AG08396 (cell line): ENCODE measurements around the gene SEC14L5.
"Not testable (repeated sequence)": the region's sequence is repeated elsewhere in the genome, so short reads cannot be mapped to it uniquely, and the experiment has no call there.

Source experiments
- DNase-seq: peaks from one replicate; pipeline ENCODE4 v3.0.0; 2012; ENCODE audit warnings: low spot score, mixed read lengths

Gene SEC14L5

GRCh38 chr16:4957720-4958509 is at the start of gene SEC14L5:
SEC14L5 (plus strand) TSS chr16:4958330; CDS start chr16:4959324, 994 bp downstream.
- peak; percentile 100 for DNase-seq

- no peak for DNase-seq
Measured at GRCh38 chr16:4908854-4909401, 49.2 kb upstream of the SEC14L5 start.

- DNase-seq = no peak
Measured at GRCh38 chr16:4909825-4910224, 48.3 kb upstream of the SEC14L5 start.

DNA sequence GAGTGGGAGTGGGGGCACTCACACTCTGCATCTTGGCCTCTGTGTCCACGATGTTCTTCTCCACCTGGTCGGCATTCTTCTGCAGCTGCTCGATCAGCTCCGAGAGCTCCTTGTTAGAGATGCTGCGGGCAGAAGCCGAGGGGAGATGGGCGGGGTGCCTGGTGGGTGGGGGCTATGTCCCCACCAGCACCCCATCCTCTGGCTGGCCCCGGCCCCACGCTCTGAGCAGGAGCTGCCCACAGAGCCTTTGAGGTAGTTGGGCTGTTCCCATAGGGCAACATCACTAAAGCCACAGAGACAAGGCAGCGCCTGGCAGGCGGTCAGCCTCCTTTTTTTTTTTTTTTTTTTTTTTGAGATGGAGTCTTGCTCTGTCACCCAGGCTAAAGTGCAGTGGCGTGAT is 47.3 kb upstream of the SEC14L5 start:
- no peak for DNase-seq

DNA sequence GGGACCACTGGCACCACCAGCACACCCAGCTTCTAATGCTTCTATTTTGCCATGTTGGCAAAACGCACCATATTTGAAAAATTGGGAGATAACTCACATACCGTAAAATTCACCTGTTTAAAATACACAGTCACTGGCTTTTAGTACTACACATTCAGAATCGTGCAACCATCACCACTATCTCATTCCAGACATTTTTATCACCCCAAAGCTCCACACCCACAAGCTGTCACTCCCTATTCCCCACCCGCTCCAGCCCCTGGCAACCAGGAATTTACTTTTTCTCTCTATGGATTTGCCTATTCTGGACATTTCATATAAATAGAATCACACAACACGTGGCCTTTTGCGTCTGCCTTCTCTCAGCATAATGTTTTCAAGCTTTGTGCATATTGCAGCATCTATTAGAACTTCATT is 46.2 kb upstream of the SEC14L5 start:
- DNase-seq = no peak

DNA sequence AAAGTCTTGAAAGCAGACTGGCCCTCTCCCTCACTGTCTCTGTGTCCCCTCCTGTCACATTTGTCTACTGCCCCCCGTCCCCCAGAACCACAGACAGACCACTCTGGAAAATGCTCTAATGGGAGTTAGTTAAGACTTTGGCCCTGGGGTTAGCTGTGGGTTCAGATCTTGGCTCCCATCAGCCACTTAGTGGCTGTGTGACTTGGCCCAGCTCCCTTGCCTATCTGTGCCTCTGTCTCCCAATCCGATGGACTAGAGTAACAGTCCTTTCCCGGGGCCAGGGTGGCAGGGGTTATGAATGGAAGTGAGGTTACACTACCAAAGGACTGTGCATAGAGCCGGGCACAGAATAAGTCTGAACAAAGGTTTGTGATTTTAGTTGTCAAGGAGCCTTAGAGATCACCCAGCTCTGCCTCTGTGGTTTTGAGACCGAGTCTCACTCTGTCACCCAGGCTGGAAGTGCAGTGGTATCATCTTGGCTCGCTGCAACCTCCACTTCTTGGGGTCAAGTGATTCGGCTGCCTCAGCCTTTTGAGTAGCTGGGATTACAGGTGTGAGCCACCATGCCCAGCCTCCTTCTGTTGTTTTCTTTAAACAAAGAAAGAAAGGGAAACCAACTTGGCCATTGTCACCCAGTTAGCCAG is 44.9 kb upstream of the SEC14L5 start:
- DNase-seq = no peak

GRCh38 chr16:4913774-4914525 is 44.2 kb upstream of the SEC14L5 start:
- no peak for DNase-seq

DNA sequence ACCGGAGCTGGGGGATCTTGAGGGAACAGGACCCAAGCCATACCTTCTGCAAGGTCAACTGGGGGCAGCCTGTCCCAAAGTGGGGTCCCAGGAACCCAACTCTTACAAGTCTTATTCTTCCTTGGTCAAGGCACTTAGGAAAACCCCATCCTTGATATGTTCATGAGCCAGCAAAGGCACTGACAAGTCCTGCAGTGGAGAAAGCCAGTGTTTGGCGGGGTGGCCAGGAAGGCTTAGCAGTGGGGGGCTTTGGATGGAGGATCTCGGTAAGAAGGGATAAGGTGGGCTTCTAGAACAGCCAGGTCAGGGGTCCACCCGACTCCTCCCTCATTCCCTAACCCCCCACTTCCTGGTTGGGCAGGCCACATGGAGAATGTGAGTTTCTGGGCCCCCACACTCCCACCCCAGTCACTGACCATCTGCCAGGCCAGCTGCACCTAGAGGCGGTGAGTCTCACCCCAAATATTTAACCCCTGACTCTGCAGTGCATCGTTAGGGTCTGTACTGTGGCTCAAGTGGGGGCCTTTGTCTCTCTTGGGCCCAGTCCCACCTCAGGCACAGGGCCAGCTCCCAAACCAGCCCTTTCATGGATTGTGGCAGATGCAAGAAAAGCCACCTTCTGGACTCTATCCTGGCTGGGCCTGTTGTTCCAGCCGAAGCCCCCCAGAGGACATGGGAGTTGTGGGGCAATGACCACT is 43.5 kb upstream of the SEC14L5 start:
- DNase-seq = no peak

- DNase-seq = peak; percentile 56
Measured at GRCh38 chr16:4915226-4915761, 42.8 kb upstream of the SEC14L5 start.

GRCh38 chr16:4917117-4917516 is 41.0 kb upstream of the SEC14L5 start:
- no peak for DNase-seq

GRCh38 chr16:4918781-4919251 is 39.3 kb upstream of the SEC14L5 start:
- DNase-seq = no peak

DNA sequence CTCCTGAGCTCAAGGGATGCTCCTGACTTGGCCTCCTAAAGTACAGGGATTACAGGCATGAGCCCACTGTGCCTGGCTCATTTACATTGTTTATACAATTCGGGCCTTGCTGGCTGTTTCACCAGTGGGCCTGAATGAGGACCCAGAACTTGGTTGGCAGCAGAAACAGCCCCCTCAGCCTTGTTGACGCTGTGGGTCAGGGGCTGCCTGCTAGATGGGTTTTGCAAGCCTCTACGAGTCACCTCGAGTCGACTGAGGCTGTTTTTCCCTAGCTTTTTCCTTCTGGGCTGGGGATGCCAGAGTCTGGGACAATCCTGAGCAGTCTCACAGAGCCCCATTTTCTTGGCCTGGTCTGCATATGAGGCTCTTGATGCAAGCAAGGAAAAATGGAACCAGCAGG is 37.3 kb upstream of the SEC14L5 start:
- DNase-seq = no peak

DNA sequence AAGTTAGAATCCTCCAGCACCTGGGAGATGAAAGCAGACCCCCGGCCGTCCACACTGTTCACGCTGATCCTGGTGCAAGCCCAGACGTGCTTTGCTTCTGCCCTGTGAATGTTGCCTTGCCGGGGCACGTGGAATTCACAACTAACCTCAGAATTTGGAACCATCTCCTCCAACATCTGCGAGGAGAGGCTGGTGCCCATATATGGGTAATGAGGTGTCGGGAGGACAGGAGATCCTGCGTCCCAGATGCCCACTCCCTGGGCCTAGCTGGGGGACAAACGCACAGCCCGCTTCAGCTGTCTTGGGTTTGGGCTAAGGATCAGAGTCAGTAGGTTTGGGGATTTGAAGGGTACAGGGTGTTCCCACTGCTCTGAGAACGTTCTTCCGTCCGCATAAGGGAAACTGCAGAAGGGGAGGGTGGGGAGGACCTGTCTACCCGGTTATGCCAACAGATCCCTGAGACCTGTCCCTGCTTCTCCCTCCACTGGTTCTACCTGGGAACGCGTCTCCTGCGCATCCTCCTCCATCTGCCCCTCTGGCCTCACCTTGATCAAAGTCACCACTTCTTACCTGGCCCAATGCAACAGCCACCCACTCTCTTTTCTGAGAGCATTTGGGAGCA is 35.3 kb upstream of the SEC14L5 start:
- no peak for DNase-seq

DNA sequence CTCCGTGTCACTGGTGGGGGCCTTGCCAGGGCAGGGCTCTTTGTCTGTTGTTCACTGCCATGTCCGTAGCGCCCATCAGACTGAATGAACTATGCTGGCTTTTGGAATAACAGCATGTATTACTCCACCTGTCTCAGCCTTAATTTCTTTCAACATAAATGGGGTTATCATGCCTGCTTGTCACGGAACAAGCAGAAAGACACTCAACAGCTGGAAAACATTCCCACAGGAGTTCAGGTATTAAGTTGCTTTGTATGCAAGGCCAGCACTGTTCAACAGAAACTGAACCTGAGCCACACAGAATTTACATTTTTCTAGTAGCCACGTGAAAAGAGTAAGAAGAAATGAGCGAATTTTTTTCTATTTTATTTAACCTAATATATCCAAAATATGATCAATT is 34.3 kb upstream of the SEC14L5 start:
- no peak for DNase-seq

DNA sequence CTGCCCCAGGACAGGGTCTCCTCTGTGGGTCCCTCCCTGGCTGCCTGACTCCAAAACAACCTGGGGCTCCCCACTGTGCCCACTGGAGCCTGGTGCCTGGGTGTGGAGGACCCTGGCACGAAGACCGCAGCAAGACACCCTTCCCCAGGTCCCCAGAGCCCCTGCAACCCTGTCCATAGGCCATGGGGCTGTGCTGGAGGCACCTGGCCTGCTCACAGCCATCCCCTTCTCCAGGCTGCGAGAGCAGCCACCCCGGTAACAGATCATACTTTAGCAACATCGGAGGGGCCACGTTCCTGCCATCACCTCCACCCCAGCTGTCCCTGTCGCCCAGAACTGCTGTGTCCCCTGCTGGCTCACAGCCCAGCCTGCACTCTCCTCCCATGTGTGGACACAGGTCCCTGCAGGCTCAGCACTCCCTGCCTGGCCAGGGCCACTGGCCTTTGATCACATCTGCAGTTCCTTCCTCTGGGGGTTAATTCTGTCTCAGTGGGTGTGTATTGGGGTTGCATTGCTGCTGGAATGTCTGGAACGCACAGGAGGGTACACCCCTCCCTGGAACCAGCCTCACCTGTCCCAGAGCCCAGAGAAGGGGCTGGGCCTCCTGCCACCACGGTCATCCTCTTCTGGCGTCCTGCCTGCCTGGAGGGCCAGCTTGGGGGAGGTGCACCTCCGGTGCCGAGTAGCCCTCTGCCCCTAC is 33.4 kb upstream of the SEC14L5 start:
- no peak for DNase-seq

DNA sequence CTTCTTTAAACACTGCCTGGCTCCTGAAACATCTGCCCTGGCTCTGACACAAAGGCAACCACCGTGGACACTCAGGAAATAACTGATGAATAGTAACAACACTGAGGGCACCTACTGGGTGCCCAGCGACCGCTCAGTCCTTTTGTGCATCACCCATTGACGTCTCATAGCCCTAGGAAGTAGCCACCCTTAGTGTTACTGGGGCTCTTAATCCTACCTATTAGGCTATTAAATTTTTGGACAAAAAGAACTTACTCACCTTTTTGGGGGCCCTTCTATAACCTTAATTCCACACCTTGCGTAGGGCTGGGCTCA is 32.9 kb upstream of the SEC14L5 start:
- no peak for DNase-seq

DNA sequence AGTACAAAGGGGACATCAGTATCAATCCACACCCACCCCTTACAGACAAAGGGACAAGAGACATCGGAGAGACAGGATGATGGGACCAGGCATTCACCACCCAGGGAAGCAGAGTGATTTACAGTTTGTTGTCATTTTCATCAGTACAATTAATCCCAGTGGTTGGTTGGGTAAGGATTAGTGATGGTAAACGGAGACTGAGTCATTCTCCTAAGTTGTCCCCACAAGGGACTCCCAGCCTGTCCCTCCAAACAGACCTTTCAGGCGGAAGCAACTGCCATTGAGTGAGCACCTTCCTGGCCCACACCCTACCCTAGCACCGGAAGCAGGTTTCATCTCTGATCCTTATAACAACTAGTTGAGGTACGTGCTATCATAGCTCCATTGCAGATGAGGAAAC is 32.3 kb upstream of the SEC14L5 start:
- no peak for DNase-seq

DNA sequence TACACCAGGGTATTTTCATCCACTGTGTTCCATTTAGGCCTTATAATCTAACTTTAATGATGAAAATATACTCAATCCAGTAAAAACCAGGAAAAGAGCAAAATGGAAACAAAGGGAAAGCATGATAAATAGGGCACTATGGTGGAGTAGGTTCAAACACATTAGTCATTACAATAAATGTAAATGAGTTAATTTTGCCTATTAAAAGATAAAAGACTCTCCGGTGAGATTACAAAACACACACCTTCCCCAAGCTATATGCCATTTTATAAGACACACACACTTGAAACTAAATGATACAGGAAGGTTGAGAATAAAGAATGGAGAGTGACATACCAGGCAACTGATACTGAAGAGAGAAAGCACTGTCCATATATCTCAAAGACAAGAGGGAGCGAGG is 31.2 kb upstream of the SEC14L5 start:
- no peak for DNase-seq

DNA sequence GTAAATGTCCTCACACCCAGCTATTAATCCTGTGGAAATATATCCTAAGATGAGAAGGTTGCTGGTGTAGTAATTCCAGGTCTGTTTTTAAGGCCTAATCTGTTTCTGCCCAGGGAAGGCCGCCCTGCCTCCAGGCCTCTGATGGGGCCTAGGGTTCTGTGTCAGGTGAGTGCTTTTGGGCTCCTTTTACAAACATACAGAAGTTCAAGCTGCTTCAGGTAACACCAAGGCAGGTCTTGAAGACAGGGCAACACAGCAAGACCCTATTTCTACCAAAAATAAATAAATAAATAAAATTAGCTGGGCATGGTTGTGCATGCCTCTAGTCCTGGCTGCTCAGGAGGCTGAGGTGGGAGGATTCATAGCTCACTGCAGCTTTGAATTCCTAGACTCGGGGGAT is 30.5 kb upstream of the SEC14L5 start:
- DNase-seq = no peak

GRCh38 chr16:4928227-4928626 is 29.9 kb upstream of the SEC14L5 start:
- DNase-seq = no peak

DNA sequence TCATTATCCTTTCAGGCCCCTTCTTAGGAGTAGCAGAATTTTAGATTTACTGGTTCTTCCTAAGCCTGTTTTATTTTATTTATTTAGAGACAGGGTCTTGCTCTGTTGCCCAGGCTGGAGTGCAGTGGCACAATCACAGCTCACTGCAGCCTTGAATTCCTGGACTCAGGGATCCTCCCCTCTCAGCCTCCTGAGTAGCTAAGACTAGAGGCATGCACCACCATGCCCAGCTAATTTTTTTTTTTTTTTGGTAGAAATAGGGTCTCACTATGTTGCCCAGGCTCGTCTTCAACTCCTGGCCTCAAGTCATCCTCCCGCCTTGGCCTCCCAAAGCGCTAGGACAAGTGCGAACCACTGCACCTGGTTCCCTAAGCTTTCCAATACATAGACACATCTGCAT is 28.5 kb upstream of the SEC14L5 start:
- not testable (repeated sequence) for DNase-seq
